GM04504 (cell line): ENCODE data around the gene TSHR.
"Not testable (repeated sequence)": the region's sequence is repeated elsewhere in the genome, so short reads cannot be mapped to it uniquely, and the experiment has no call there.

Experiments used
- DNase-seq: peaks from one replicate; pipeline ENCODE4 v3.0.0-alpha.2; 2012; ENCODE audit warnings: low read depth

The TSHR gene

DNA sequence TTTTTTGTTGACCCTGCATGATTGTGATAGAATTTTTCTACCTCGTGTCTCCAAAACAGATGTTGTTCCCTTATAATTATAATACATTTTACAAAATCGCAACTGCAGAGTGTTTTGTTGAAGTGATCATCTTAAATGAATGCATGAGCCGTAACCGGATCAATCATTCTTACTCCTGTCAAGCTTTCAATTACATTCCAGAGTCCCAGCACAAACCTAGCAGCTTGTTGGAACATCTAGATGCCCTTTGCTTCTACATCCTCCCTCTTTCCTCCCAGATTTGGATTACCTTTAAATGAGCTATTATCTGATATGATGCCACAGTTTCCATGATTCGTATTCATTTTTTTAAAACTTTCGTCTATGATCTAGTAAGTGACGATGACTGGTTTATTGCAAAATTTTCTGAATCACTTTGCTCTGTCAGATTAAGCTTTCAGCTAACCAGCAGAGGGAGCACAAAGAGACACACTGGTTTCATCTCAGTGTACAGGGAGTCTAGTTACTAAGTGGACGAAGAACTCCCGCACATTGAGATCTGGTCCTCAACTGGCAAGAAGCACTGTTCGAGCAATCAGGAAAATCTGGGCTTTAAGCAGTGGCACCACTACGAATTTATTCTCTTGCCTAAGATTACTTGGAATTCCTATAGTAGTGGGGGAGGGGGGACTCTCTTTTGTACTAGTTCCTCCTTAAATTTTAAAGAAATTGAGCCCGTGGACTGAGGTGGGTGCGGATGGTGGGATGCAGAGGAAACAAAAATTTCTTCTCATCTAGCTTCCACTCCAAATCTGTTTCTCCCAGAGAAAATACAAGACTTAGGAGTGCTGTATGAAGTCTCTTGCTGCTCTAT is 40.9 kb downstream of the TSHR start:
- peak; percentile 65 for DNase-seq

GRCh38 chr14:81001447-81001846 is 46.0 kb downstream of the TSHR start:
- DNase-seq = no peak

GRCh38 chr14:81004575-81004974 is 49.2 kb downstream of the TSHR start:
- DNase-seq = no peak

DNA sequence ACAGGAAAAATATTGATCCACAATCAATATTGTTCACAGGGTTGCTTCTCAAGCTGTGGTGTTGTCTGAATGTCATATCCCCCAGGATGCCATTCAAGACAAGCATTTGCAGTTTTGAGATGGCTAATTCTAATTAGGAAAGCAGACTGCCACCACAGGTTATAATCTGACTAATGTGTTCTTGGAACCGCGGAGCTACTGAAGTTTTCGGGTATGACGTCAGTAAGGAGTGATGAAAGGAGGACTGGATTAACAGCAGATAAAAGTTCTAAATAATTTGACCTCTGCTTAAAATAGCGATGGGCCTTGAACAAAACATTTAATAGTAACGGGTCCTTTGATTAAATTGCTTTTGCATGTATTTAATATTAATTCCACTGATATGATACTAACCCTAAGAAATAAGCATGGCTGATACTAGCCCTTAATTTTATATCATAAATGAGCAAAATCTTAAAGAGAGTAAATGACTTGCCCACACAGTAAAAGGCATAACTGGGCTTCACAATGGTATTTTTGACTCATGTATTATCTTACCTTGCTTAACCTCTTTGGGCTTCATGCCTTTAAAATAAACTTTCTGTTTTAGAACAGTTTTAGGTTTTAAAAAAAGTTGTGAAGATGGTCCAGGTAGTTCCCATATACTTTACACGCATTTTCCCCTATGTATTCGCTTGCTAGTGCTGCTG is 50.3 kb downstream of the TSHR start:
- DNase-seq = no peak

- no peak for DNase-seq
Observed at GRCh38 chr14:81006266-81006665, 50.8 kb downstream of the TSHR start.

DNA sequence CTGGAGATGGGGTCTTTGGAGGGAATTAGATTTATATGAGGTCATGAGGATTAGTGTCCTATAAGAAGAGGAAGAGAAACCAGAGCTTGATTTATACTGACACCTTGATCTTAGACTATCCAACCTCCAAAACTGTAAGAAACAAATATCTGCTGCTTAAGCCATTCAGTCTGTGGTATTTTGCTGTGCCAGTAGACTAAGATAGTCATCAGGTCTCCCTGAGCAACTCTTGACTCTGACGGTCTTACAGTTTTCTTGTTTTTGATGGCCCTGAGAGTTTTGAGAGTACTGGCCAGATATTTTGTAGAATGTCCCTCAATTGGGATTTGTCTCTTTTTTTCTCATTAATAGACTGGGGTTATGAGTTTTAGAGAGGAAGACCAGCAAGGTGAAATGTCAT is 51.7 kb downstream of the TSHR start:
- no peak for DNase-seq

- DNase-seq = no peak
Observed at GRCh38 chr14:81009346-81009745, 53.9 kb downstream of the TSHR start.

DNA sequence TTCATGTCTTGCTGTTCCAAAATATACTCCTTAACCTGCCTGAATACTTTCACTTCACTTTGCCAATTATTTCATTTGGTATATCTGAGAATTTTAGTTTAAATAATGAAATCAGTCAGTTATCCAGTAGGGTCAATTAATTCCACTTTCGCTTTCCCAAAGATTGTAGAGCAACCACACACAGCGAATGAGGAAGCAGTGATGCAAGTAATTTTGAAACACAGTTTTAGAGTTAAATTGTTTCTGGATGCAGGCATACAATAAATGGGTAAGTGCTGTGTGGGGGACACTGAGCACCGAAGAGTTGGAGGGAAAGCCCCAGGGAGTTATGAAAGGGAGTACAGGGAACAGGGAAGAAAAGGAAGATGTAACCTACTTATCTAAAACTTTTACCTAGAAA is 62.8 kb downstream of the TSHR start:
- no peak for DNase-seq

DNA sequence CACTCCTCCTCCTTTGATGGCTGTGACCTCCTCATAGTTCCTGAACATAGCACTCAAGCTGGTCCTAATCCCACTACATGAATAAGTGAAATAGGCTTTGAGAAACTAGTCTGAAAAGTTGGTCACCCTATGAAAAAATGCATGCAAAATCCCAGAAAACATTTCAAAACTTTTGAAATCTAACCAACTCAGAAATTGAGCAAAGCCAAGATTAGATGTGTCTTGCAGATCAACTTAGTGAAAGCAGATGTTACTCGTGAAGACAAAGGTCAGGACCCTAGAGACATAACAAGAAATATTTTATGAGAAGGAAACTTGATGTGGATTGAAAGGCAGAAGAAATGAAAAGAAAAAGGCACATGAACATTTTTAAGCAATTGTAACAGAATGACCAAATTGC is 63.3 kb downstream of the TSHR start:
- no peak for DNase-seq

DNA sequence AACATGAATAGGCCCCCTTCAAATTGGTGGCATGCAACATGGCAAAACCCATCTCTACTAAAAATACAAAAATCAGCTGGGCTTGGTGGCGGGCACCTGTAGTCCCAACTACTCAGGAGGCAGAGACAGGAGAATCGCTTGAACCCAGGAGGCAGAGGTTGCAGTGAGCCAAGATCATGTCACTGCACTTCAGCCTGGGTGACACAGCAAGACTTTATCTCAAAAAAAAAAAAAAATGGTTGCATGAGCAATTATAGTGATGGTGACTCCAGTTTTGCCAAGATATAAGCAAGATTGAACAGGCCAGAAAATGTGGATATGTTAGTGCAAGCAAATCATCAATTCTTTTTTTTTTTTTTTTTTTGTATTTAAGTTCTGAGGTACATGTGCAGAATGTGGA is 63.7 kb downstream of the TSHR start:
- DNase-seq = not testable (repeated sequence)

GRCh38 chr14:81023095-81023710 is 67.8 kb downstream of the TSHR start:
- no peak for DNase-seq

- DNase-seq = no peak
Observed at GRCh38 chr14:81028461-81028860, 73.0 kb downstream of the TSHR start.

DNA sequence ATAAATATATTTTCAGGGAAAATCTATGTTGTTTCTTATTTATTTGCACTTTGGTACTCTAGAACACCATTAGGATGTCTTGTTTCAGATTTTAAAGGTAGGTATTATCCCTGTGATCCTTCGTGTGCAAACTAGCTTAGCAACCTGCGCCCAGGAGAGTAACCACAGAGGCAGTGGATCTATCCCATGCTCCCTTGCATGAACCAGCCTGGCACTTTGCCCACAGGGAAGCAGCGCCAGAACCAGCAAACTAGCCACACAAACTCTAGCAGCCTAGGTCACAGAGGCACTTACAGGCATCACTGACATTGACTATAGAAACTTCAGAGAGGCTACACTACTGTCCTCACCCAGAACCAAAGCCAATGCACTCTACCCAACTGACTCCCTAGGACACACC is 76.1 kb downstream of the TSHR start:
- no peak for DNase-seq

DNA sequence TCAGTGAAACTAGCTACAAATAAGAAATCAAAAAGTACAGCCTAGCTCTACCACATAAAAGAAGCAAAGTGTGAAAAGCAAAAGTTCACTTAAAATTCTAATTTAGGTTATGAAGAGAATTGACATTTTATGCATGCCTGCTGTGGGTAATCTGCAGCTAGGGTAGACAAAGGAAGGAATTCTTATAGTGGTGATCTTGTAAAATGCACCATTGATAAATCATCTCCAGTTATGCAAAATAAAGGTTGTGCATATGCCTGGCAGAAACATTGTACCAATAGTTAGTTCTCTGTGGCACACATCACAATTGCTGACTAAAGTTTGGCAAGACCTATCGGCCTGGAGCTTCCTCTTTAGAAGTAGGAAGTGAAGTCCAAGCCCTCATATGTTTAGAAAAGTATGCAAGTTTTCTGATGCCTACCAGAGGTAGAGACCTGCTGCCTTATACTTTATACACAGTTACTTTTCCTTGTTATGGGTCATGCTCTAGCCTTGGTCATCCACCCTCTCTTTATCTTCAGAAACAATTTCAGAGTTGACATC is 78.3 kb downstream of the TSHR start:
- no peak for DNase-seq

GRCh38 chr14:81042438-81042837 is 87.0 kb downstream of the TSHR start:
- DNase-seq = no peak

GRCh38 chr14:81051547-81051946 is 96.1 kb downstream of the TSHR start:
- DNase-seq = no peak

DNA sequence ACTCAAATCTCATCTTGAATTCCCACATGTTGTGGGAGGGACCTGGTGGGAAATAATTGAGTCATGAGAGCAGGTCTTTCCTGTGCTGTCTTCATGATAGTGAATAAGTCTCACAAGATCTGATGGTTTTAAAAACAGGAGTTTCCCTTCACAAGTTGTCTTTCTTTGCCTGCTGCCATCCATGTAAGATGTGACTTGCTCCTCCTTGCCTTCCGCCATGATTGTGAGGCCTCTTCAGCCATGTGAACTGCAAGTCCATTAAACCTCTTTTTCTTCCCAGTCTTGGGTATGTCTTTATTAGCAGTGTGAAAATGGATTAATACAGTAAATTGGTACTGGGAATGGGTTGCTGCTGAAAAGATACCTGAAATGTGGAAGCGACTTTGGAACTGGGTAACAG is 98.6 kb downstream of the TSHR start:
- DNase-seq = not testable (repeated sequence)

DNA sequence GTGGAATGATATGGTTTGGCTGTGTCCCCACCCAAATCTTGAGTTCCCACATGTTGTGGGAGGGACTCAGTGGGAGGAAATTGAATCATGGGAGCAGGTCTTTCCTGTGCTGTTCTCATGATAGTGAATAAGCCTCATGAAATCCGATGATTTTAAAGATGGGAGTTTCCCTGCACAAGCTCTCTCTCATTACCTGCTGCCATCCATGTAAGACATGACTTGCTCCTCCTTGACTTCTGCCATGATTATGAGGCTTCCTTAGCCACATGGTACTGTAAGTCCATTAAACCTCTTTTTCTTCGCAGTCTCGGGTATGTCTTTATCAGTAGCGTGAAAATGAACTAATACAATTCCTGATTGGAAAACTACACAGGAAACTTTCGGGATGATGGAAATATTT is 100.5 kb downstream of the TSHR start:
- no peak for DNase-seq

DNA sequence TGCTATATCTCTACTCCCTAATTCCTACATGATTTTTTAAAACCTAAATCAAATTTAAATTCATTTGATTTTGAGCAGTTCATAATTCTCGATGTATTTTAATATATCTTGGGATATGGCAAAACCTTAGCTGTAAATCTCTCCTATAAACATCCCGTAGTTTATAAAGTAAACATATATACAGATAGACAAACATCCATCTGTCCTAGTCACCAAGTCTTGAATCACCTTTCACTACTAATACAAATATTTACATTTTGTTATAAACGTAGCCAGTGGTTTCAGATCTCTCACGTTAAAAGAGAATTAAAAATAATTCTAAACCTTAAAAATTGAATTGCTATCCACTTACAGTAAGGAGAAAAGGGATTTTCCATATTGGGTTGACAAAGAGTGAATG is 107.0 kb downstream of the TSHR start:
- DNase-seq = no peak

- DNase-seq = no peak
Observed at GRCh38 chr14:81062816-81063215, 107.4 kb downstream of the TSHR start.

- DNase-seq = no peak
Observed at GRCh38 chr14:81066672-81067071, 111.3 kb downstream of the TSHR start.

DNA sequence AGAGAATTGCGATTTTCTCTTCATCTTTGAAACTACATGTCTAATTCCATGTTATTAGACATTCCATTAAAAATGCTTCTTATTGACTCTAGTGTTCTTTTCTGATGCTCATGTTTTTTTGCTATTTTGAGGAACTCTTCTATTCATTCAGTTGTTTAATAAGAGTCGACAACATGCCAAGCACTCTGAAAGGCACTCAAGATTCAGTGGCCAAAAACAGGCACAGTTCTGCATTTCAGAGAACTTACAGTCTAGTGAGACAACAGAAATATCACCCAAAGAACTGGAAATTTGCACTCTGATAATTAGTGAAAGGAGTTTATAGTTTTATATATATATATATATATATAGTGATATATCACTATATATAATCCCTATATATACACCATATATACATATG is 111.7 kb downstream of the TSHR start:
- DNase-seq = no peak
